ENCODE results near the gene NEK10. TPM values are rescaled to one million over a fixed set of nuclear protein-coding genes. Genes with fewer than 3 reads are reported as not detected.
"Not testable (repeated sequence)": the region's sequence is repeated elsewhere in the genome, so short reads cannot be mapped to it uniquely, and the experiment has no call there.

The NEK10 gene
- under 1 TPM; 0.29 to 0.58 TPM for total RNA-seq

DNA sequence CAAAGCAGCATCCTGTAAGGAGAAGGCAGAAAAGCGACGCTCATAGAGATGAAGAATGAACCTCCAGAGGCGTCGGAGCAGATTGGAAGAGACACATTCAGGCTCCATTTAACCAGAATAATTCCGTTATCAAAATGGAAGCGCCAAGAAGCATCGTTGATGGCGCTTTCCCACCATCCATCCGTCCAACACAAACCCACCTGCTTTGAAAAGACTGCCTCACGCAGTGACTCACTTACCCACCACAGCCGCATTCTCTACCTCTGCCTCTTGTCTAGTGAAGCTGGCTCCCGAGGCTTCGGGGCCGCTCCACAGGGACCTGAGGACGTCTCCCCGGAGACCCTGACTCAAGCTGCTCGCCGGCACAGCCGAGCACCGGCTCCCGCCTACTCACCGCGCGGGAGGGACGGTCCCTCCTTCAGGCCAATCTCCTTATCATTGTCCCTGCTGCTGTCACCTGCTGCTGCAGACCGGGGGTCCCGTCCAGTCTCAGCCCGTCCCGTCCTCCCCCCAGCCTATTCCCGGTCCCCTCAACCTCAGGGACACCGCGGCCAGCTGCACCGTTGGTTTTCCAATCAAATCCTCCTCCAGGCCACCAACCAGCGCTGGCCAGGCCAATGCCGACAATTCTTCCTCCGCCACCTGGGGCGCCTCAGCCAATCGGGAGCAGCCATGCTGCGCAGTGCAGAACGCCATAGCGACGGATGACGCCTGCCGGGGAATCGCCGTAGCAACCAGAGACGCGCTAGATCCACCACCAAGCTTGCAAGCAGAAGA, at the start of gene NEK10:
TSS of gene NEK10 (minus strand) at position 553 of the 777 bp plus-strand sequence. CDS start 16,501 bp downstream, outside the sequence.
- Mint-ChIP-seq H3K4me3 (peak within 1 kb of the TSS; percentile 91), H3K9me3 (no peaks in the 10 kb centered on the region), H3K4me1 (ENCODE audit: low read depth) (peaks cover 10% of the 10 kb centered on the region), H3K36me3 (ENCODE audit: low read depth) (no peaks in the 10 kb centered on the region), H3K27me3 (no peaks in the 10 kb centered on the region), H3K27ac (peak within 1 kb of the TSS; percentile 67)
- peak; percentile 93 for DNase-seq
- intact Hi-C loops (cut with micrococcal nuclease) = no loop called here
- CTCF ChIA-PET = interaction anchor here (0.6 to 2.0 kb wide), 8 partner anchors 9 to 683 kb away, joined by 3 to 8 read pairs (median 4); no protein-coding TSS in a partner anchor
- peak; percentile 98 for ATAC-seq
- POLR2A ChIA-PET = interaction anchor here (0.6 to 1.3 kb wide), 3 partner anchors 9 to 115 kb away, joined by 3 to 4 read pairs (median 3); partner anchors contain the start of gene SLC4A7
- no peak for TF ChIP-seq CTCF (IDR thresholded peaks at IDR 0.05)

DNA sequence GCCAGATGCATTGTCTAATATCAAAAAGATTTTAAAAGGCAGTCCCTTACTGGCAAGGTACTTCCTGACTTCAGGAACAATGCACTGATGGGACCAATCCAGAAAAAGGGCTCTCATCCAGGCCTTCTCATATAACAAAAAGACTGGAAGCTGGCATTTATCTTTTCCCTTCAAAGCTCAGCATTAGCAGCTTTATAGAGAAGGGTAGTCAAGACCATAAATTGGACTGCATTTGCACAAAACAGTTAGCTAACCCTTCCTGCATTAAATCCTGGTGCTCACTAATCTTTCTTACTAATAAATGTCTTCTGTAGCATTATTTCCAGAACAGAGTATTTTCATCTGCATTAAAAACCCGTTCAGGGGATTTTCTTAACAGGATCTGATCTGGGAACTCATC, 46.0 kb upstream of the NEK10 start:
- POLR2A ChIA-PET = no interaction called here
- intact Hi-C loops (cut with micrococcal nuclease) = no loop called here
- Mint-ChIP-seq H3K36me3 (ENCODE audit: low read depth) (peaks cover 43% of the 10 kb centered on the region), H3K27ac (no peak overlapping the region), H3K27me3 (no peaks in the 10 kb centered on the region), H3K4me1 (ENCODE audit: low read depth) (no peaks in the 10 kb centered on the region), H3K4me3 (no peak overlapping the region), H3K9me3 (no peaks in the 10 kb centered on the region)
- no peak for TF ChIP-seq CTCF (IDR thresholded peaks at IDR 0.05)
- no peak for DNase-seq
- CTCF ChIA-PET = no interaction called here
- ATAC-seq = no peak

DNA sequence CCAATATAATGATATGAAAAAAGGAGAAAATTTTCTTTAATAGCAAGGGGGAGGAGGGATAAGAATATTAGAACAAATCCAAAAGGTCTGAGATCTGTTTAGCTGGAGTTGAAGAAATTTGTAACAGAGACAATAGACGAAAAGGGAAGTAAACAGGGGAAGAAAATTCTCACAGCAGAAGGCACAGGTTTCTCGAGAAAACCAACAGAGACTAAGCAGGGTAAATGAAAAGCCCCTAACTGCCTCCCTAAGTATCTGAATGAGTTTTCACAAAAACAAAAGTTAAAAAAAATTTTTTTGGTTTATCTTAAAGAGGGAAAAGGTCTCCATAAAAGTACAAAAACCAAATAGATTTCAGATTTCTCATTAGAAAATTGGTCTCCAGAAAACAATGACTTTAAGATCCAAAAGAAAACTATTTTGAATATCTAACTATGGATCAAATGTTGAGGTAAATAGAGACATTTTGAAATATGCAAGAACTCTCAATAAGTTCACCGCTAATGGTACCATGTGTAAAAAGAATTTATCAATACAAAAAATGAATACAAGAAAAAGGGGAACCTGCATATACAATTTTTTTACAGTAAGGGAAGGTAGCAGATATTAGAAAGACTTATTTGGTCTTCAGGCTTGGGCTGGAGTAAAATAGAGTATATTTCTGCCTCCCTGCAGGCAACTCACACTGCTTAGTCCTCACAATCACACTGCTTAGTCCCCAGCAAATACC, 23.9 kb upstream of the NEK10 start:
- no peak overlapping the region for H3K27ac Mint-ChIP-seq
- H3K4me1 Mint-ChIP-seq (ENCODE audit: low read depth) = peaks cover 2% of the 10 kb centered on the region
- CTCF ChIA-PET = no interaction called here
- peaks cover 19% of the 10 kb centered on the region for H3K36me3 Mint-ChIP-seq (ENCODE audit: low read depth)
- ATAC-seq (no peak), DNase-seq (no peak)
- H3K27me3 Mint-ChIP-seq = no peaks in the 10 kb centered on the region
- intact Hi-C loops (cut with micrococcal nuclease) = no loop called here
- no peak overlapping the region for H3K4me3 Mint-ChIP-seq
- H3K9me3 Mint-ChIP-seq = no peaks in the 10 kb centered on the region
- no peak for TF ChIP-seq CTCF (IDR thresholded peaks at IDR 0.05)
- POLR2A ChIA-PET = no interaction called here

DNA sequence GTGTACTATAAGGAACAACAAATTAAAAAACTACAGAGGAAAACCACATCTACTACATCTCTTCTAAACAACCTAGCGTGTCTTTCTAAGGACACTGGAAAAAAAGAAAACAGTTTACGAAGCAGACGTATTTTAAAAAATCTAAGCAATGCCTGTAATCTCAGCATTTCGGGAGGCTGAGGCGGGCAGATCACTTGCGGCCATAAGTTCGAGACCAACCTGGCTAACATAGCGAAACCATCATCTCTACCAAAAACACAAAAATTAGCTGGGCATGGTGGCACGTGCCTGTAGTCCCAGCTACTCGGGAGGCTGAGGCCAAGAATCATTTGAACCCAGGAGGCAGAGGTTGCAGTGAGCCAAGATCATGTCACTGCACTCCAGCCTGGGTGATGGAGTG, 23.2 kb upstream of the NEK10 start:
- ATAC-seq; H3K27me3 Mint-ChIP-seq; H3K4me3 Mint-ChIP-seq; intact Hi-C loops (cut with micrococcal nuclease); H3K9me3 Mint-ChIP-seq; CTCF ChIA-PET; DNase-seq; H3K27ac Mint-ChIP-seq; POLR2A ChIA-PET; H3K4me1 Mint-ChIP-seq (ENCODE audit: low read depth): not testable (repeated sequence)
- peaks cover 19% of the 10 kb centered on the region for H3K36me3 Mint-ChIP-seq (ENCODE audit: low read depth)

GRCh38 chr3:27391796-27392195, 22.6 kb upstream of the NEK10 start:
- Mint-ChIP-seq H3K4me3 (no peak overlapping the region), H3K4me1 (ENCODE audit: low read depth) (peaks cover 2% of the 10 kb centered on the region), H3K36me3 (ENCODE audit: low read depth) (peaks cover 18% of the 10 kb centered on the region), H3K27ac (peak overlapping the region; percentile 25), H3K27me3 (no peaks in the 10 kb centered on the region), H3K9me3 (no peaks in the 10 kb centered on the region)
- no peak for TF ChIP-seq CTCF (IDR thresholded peaks at IDR 0.05)
- ATAC-seq (no peak), DNase-seq (no peak)
- intact Hi-C loops (cut with micrococcal nuclease) = no loop called here
- ChIA-PET POLR2A (no interaction called here), CTCF (interaction anchor here (1.8 kb wide), 1 partner anchor 12 kb away, joined by 5 read pairs; no protein-coding TSS in a partner anchor)

All from activated CD8-positive, alpha-beta T cell treated with anti-CD3 and anti-CD28 coated beads for 36 hours (primary cell).